Tibial artery (tissue), 4 donors: ENCODE data around the gene TSPAN18.

ENCODE experiments used
- DNase-seq, 2 donors: peaks; one replicate each; pipeline ENCODE4 v3.0.0-alpha.2; 2019
- H3K27ac ChIP-seq, 2 donors: fragments of 200-600 bp; sonication (generic) in 1 of 2; 1 replicate in 1 of 2; 2 replicates in 1 of 2; pipeline ENCODE4 v1.5.1; 2018 to 2019; ENCODE audit warnings: mild to moderate bottlenecking in 1 of 2
- H3K27me3 ChIP-seq, 2 donors: fragments of 200-600 bp; sonication (generic) in 1 of 2; one replicate each; pipeline versions ENCODE4 v1.5.1 to v1.6.0; 2016 to 2019
- H3K36me3 ChIP-seq, 3 donors: fragments of 200-600 bp; sonication (generic) in 2 of 3; one replicate each; pipeline ENCODE4 v1.5.1; 2016 to 2019; ENCODE audit warnings: mild to moderate bottlenecking in 2 of 3
- H3K4me1 ChIP-seq, 4 donors: fragments of 200-600 bp; sonication (generic) in 2 of 4; 1 replicate in 3 of 4; 2 replicates in 1 of 4; pipeline ENCODE4 v1.5.1; 2016 to 2019
- H3K4me3 ChIP-seq, 2 donors: fragments of 200-600 bp; sonication (generic) in 1 of 2; 1 replicate in 1 of 2; 2 replicates in 1 of 2; pipeline ENCODE4 v1.5.1; 2018 to 2019; ENCODE audit warnings: mild to moderate bottlenecking in 2 of 2
- H3K9me3 ChIP-seq, 3 donors: fragments of 200-600 bp; sonication (generic) in 1 of 3; one replicate each; pipeline ENCODE4 v1.5.1; 2016 to 2019
- CTCF ChIP-seq, 2 experiments: fragments of 200-600 bp in 1 of 2; fragments of 450-650 bp in 1 of 2; IDR thresholded peaks; one replicate each; pipeline ENCODE4 v1.5.1; 2017 to 2019; ENCODE audit warnings: antibody characterized with exemption in 2 of 2, mild to moderate bottlenecking in 1 of 2, moderate library complexity in 1 of 2
- intact Hi-C: fragments of 100-400 bp; cut with DNase I; formaldehyde crosslinking; loops from one replicate; pipeline ENCODE4 v1.15.0; 2023; ENCODE audit warnings: low total_unique reads

Gene TSPAN18

GRCh38 chr11:44974402-44975000 is 247.7 kb downstream of the TSPAN18 start:
- intact Hi-C loops, result no loop called here
- no peak for DNase-seq
- no peaks in the 10 kb centered on the region for H3K36me3 ChIP-seq
- H3K4me3 ChIP-seq, result no peak overlapping the region
- H3K27ac ChIP-seq, result no peak overlapping the region
- peaks cover 0 to 20% (median 7%) of the 10 kb centered on the region in 4 donors for H3K4me1 ChIP-seq
- H3K9me3 ChIP-seq, result no peaks in the 10 kb centered on the region
- TF ChIP-seq CTCF (IDR thresholded peaks at IDR 0.05), result no peak
- H3K27me3 ChIP-seq, result no peaks in the 10 kb centered on the region

GRCh38 chr11:44976576-44976975 is 249.8 kb downstream of the TSPAN18 start:
- no peak for TF ChIP-seq CTCF (IDR thresholded peaks at IDR 0.05)
- intact Hi-C loops, result no loop called here
- no peaks in the 10 kb centered on the region for H3K9me3 ChIP-seq
- H3K27me3 ChIP-seq, result peaks cover 0 to 12% of the 10 kb centered on the region in 2 donors
- no peaks in the 10 kb centered on the region for H3K36me3 ChIP-seq
- H3K4me3 ChIP-seq, result no peak overlapping the region
- no peak for DNase-seq
- H3K27ac ChIP-seq, result no peak overlapping the region
- peaks cover 0 to 20% (median 10%) of the 10 kb centered on the region in 4 donors for H3K4me1 ChIP-seq

- DNase-seq, result no peak
- Histone ChIP-seq H3K9me3 (no peaks in the 10 kb centered on the region), H3K27me3 (peaks cover 0 to 12% of the 10 kb centered on the region in 2 donors), H3K27ac (no peak overlapping the region), H3K4me1 (peaks cover 0 to 18% (median 10%) of the 10 kb centered on the region in 4 donors), H3K4me3 (no peak overlapping the region), H3K36me3 (no peaks in the 10 kb centered on the region)
- intact Hi-C loops, result no loop called here
- TF ChIP-seq CTCF (IDR thresholded peaks at IDR 0.05), result no peak
Observed at GRCh38 chr11:44977493-44977984, 250.8 kb downstream of the TSPAN18 start.

- H3K27ac ChIP-seq, result no peak overlapping the region
- no peak overlapping the region for H3K4me3 ChIP-seq
- intact Hi-C loops, result no loop called here
- peaks cover 0 to 9% (median 6%) of the 10 kb centered on the region in 4 donors for H3K4me1 ChIP-seq
- no peaks in the 10 kb centered on the region for H3K9me3 ChIP-seq
- no peak for DNase-seq
- peaks cover 0 to 12% of the 10 kb centered on the region in 2 donors for H3K27me3 ChIP-seq
- H3K36me3 ChIP-seq, result no peaks in the 10 kb centered on the region
- no peak for TF ChIP-seq CTCF (IDR thresholded peaks at IDR 0.05)
Observed at GRCh38 chr11:44978274-44978960, 251.7 kb downstream of the TSPAN18 start.

- no peak for TF ChIP-seq CTCF (IDR thresholded peaks at IDR 0.05)
- Histone ChIP-seq H3K27ac (no peak overlapping the region), H3K9me3 (no peaks in the 10 kb centered on the region), H3K4me3 (no peak overlapping the region), H3K36me3 (no peaks in the 10 kb centered on the region), H3K4me1 (peaks cover 0 to 6% (median 2%) of the 10 kb centered on the region in 4 donors), H3K27me3 (peaks cover 0 to 12% of the 10 kb centered on the region in 2 donors)
- no peak for DNase-seq
- intact Hi-C loops, result no loop called here
Observed at GRCh38 chr11:44978961-44979331, 252.2 kb downstream of the TSPAN18 start.
